GM12878 (cell line): ENCODE data around the gene DHRS1. TPM values are rescaled to one million over a fixed set of nuclear protein-coding genes. Genes with fewer than 3 reads are reported as not detected.

Source experiments
- ATAC-seq: fragments of 200-7000 bp; cut with Tn5 transposase; 3 replicates; pipeline ENCODE4 v1.9.1; 2020; ENCODE audit warnings: mild to moderate bottlenecking, moderate library complexity
- BruUV-seq: library from RNA; stranded (reverse); fragments of 400-500 nt; replicated peaks from 2 replicates; lab custom pipeline; 2021; lab: Mats Ljungman, UMichigan
- CTCF ChIA-PET: fragments of 300-600 bp; sonication (Branson Sonifier 250); formaldehyde crosslinking; extraction: SDS; loops from one replicate; lab custom pipeline; 2021; ENCODE audit warnings: inconsistent platforms; lab: Yijun Ruan, JAX
- POLR2A ChIA-PET: fragments of 350-600 bp; formaldehyde crosslinking; extraction: SDS; loops from one replicate; lab custom pipeline; 2021; ENCODE audit warnings: inconsistent platforms; lab: Charles Lee
- RAD21 ChIA-PET: fragments of 300-600 bp; sonication (Branson Sonifier 250); formaldehyde crosslinking; loops from one replicate; lab custom pipeline; 2023; ENCODE audit warnings: antibody characterized with exemption; ENCODE audit not compliant: unreplicated experiment; lab: Charles Lee
- SMC1A ChIA-PET: fragments of 300-600 bp; sonication (Branson Sonifier 250); formaldehyde crosslinking; loops from one replicate; lab custom pipeline; 2023; ENCODE audit not compliant: unreplicated experiment, uncharacterized antibody; lab: Charles Lee
- DNase-seq: peaks from one replicate; pipeline ENCODE4 v3.0.0-alpha.2; 2011; ENCODE audit warnings: low read depth, low spot score
- FAIRE-seq: peaks from 3 replicates; lab custom pipeline; 2011; peaks lifted over from hg19 to GRCh38; lab: Jason Lieb, UNC
- H2AFZ ChIP-seq: 2 replicates; pipeline ENCODE4 v1.6.0; 2011; ENCODE audit warnings: low read depth, low read length, control low read depth; ENCODE audit not compliant: control insufficient read depth
- H3K27ac ChIP-seq: 2 replicates; pipeline ENCODE4 v1.5.1; 2011; ENCODE audit warnings: control low read depth; ENCODE audit not compliant: control insufficient read depth, insufficient read depth
- H3K27me3 ChIP-seq, 2 experiments: replicated peaks in 1 of 2; 2 replicates each; pipeline versions ENCODE4 v1.6.0 to v1.6.1; 2011; ENCODE audit warnings: low read length in 1 of 2; ENCODE audit not compliant: control insufficient read depth in 2 of 2, insufficient read depth in 2 of 2
- H3K36me3 ChIP-seq, 2 experiments: 2 replicates each; pipeline ENCODE4 v1.5.1; 2011; ENCODE audit warnings: low read length in 1 of 2; ENCODE audit not compliant: control insufficient read depth in 2 of 2, insufficient read depth in 2 of 2
- H3K4me1 ChIP-seq: 2 replicates; pipeline ENCODE4 v1.6.1; 2011; ENCODE audit warnings: mild to moderate bottlenecking, low read length, moderate library complexity, mixed read lengths; ENCODE audit not compliant: control insufficient read depth, insufficient read depth
- H3K4me2 ChIP-seq: 2 replicates; pipeline ENCODE4 v1.6.0; 2011; ENCODE audit warnings: control low read depth; ENCODE audit not compliant: control insufficient read depth, insufficient read depth
- H3K4me3 ChIP-seq: fragments of 200-600 bp; sonication (generic); 2 replicates; pipeline ENCODE4 v1.5.1; 2016
- H3K79me2 ChIP-seq: 2 replicates; pipeline ENCODE4 v1.6.0; 2011; ENCODE audit warnings: low read length; ENCODE audit not compliant: control insufficient read depth, insufficient read depth
- H3K9ac ChIP-seq: 2 replicates; pipeline ENCODE4 v1.8.0; 2011; ENCODE audit warnings: low read length, control low read depth, mixed read lengths; ENCODE audit not compliant: control insufficient read depth, insufficient read depth
- H3K9me3 ChIP-seq: replicated peaks from 3 replicates; pipeline ENCODE4 v1.5.1; 2011; ENCODE audit warnings: mild to moderate bottlenecking, low read length; ENCODE audit not compliant: control insufficient read depth, insufficient read depth
- H4K20me1 ChIP-seq: 2 replicates; pipeline ENCODE4 v1.6.0; 2011; ENCODE audit not compliant: control insufficient read depth, insufficient read depth
- MXI1 ChIP-seq: fragments of 150-350 bp; IDR thresholded peaks from 2 replicates; pipeline ENCODE4 v1.6.1; 2011; ENCODE audit warnings: low read depth, mild to moderate bottlenecking, inconsistent platforms, low read length, improper control_type of control experiment
- NR2C2 ChIP-seq: IDR thresholded peaks from 2 replicates; pipeline ENCODE4 v1.6.1; 2011; ENCODE audit warnings: borderline replicate concordance, low read depth; ENCODE audit not compliant: control insufficient read depth, insufficient read length
- PAX5 ChIP-seq: IDR thresholded peaks from 2 replicates; pipeline ENCODE4 v1.6.1; 2011; ENCODE audit warnings: low read depth, low read length, borderline replicate concordance
- SMARCA5 ChIP-seq: fragments of 450-650 bp; IDR thresholded peaks from 2 replicates; pipeline ENCODE4 v1.6.1; 2017; ENCODE audit warnings: mild to moderate bottlenecking
- ZNF274 ChIP-seq: IDR thresholded peaks from one replicate; pipeline ENCODE4 v1.8.0; 2011; ENCODE audit not compliant: insufficient read length, insufficient read depth
- WGBS: methylation state at CpG from one replicate; pipeline ENCODE4 v1.1.6; 2016; ENCODE audit warnings: low lambda C conversion rate; ENCODE audit not compliant: insufficient replicate concordance, insufficient coverage; ENCODE audit errors: missing lambda C conversion rate; 5-methylcytosine and 5-hydroxymethylcytosine counted together
- in situ Hi-C: fragments of 300-500 bp; cut with MboI; formaldehyde crosslinking; loops from 9 replicates; pipeline ENCODE4 v1.14.3; 2018; ENCODE audit warnings: mixed read lengths
- intact Hi-C: fragments of 100-400 bp; cut with micrococcal nuclease; formaldehyde crosslinking; loops from one replicate; pipeline ENCODE4 v1.14.2; 2022; ENCODE audit not compliant: unreplicated experiment
- polyA plus RNA-seq, 11 experiments: library from polyadenylated mRNA; depleted of rRNA in 4 of 11; unstranded in 6 of 11; stranded (reverse) in 5 of 11; fragments of >200 nt; fragmentation: Nextera tagmentation in 4 of 11; fragmentation: Illumina TruSeq in 1 of 11; extraction: Ambion mirVana in 4 of 11; extraction: Trizol in 1 of 11; gene quantifications; 1 replicate in 1 of 11; 2 replicates in 10 of 11; pipeline versions ENCODE4 v1.2.1 to v1.2.3, GENCODE V29; 2011 to 2016; ENCODE audit warnings: inconsistent platforms in 2 of 11, missing spikeins in 2 of 11, low read depth in 1 of 11
- total RNA-seq, 4 experiments: library from RNA; depleted of rRNA in 3 of 4; stranded (reverse); fragments of >200 nt in 3 of 4; fragmentation: Illumina TruSeq in 1 of 4; extraction: Trizol in 1 of 4; gene quantifications; 2 replicates each; pipeline versions ENCODE4 v1.2.1 to v1.2.3, GENCODE V29; 2013 to 2021
- TF ChIP-seq, protein P1 (sequence below): fragments of 150-350 bp; IDR thresholded peaks from 2 replicates; pipeline ENCODE4 v1.6.1; 2016; ENCODE audit warnings: low read depth, low read length
- TF ChIP-seq, protein P2 (sequence below): fragments of 450-650 bp; IDR thresholded peaks from 2 replicates; pipeline ENCODE4 v1.6.1; 2016; ENCODE audit warnings: mild to moderate bottlenecking, moderate library complexity, borderline replicate concordance
- TF ChIP-seq, protein P3 (sequence below): IDR thresholded peaks from 2 replicates; pipeline ENCODE4 v1.6.1; 2011; ENCODE audit warnings: low read depth, mild to moderate bottlenecking, low read length, moderate library complexity, borderline replicate concordance; ENCODE audit errors: extremely low read depth

DHRS1 gene
- total and polyA plus RNA-seq, 10 of the 15 experiments (the other 5 are each of a cell fraction or from before 2014, with no cell fraction given), result 12.1 to 45.0 (median 25.7) TPM

DNA sequence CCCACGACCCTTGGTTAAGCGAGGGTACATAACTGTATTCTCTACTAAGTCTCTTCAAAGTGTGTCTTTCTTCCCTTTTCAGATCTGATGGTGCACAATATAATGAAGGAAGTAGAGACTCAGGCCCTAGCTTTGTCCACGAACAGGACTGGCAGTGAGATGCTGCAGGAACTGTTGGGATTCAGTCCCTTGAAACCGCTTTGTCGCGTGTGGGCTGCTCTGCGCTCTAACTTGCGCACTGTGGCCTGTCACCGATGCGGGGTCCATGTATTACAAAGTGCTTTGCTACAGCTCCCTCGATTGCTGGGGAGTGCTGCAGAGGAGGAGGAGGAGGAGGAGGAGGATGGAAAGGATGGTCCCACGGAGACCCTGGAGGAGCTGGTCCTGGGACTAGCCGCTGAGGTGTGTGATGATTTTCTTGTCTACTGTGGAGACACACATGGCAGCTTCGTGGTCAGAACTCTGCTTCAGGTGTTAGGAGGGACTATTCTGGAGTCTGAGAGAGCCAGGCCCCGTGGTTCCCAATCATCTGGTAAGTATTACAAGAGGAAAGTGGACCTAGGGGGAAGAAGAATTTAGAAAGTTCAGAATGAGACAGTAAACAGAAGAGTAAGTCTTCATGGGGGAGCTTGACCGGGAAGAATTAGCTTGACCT, 873 bp upstream of the DHRS1 start (continued):
- TF ChIP-seq, protein P1, sequence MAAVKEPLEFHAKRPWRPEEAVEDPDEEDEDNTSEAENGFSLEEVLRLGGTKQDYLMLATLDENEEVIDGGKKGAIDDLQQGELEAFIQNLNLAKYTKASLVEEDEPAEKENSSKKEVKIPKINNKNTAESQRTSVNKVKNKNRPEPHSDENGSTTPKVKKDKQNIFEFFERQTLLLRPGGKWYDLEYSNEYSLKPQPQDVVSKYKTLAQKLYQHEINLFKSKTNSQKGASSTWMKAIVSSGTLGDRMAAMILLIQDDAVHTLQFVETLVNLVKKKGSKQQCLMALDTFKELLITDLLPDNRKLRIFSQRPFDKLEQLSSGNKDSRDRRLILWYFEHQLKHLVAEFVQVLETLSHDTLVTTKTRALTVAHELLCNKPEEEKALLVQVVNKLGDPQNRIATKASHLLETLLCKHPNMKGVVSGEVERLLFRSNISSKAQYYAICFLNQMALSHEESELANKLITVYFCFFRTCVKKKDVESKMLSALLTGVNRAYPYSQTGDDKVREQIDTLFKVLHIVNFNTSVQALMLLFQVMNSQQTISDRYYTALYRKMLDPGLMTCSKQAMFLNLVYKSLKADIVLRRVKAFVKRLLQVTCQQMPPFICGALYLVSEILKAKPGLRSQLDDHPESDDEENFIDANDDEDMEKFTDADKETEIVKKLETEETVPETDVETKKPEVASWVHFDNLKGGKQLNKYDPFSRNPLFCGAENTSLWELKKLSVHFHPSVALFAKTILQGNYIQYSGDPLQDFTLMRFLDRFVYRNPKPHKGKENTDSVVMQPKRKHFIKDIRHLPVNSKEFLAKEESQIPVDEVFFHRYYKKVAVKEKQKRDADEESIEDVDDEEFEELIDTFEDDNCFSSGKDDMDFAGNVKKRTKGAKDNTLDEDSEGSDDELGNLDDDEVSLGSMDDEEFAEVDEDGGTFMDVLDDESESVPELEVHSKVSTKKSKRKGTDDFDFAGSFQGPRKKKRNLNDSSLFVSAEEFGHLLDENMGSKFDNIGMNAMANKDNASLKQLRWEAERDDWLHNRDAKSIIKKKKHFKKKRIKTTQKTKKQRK, result no peak
- no peak for TF ChIP-seq NR2C2
- TF ChIP-seq SMARCA5, result no peak
- no peak for TF ChIP-seq PAX5
- no peak for TF ChIP-seq ZNF274
- TF ChIP-seq MXI1, result no peak

DNA sequence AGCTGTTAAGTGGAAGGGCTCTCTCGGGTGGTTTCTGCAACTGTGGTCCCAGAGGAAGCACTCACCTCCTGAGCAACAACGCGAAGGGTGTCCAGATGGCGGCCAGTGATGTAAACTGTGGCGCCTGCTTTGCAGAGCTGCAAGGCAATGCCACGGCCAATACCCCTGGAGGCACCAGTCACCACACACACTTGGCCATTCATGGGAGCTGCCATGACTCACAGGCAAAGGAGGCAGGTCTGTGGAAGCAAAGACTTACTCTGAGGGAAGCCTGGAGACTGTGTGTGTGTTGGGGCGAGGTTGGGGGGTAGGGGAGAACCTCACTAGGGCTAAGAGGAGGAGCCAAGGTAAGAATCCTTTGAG, 707 bp downstream of the DHRS1 start:
- H3K9ac ChIP-seq, result peak overlapping the region; percentile 74
- no peak for FAIRE-seq
- in situ Hi-C loops (loop anchor here (5.0 kb wide), 1 partner anchor 57 kb away; the partner anchor contains the start of gene TINF2), intact Hi-C loops (loop anchor here (5.0 kb wide), 2 partner anchors 152 to 207 kb away; partner anchors contain the start of genes PCK2, PSME2 and RNF31)
- no peak overlapping the region for H2AFZ ChIP-seq
- H3K9me3 ChIP-seq, result no peaks in the 10 kb centered on the region
- H3K79me2 ChIP-seq, result peaks cover 23% of the 10 kb centered on the region
- H3K27me3 ChIP-seq, result no peaks in the 10 kb centered on the region
- ChIA-PET CTCF (interaction anchor here (0.7 to 13.4 kb wide), 10 partner anchors 9 to 241 kb away, joined by 3 to 368 read pairs (median 18); partner anchors contain the start of genes CIDEB, LTB4R, LTB4R2 and MDP1), POLR2A (interaction anchor here (1.1 to 9.0 kb wide), 7 partner anchors 9 to 138 kb away, joined by 3 to 118 read pairs (median 7); partner anchors contain the start of genes CIDEB, IRF9, MDP1 and TINF2), SMC1A (interaction anchor here (1.0 to 10.1 kb wide), 10 partner anchors 8 to 190 kb away, joined by 3 to 201 read pairs (median 16); partner anchors contain the start of genes CIDEB, IRF9, MDP1 and RABGGTA), RAD21 (interaction anchor here (1.0 to 7.8 kb wide), 10 partner anchors 9 to 241 kb away, joined by 3 to 231 read pairs (median 5); partner anchors contain the start of genes CIDEB, IPO4, RABGGTA and TINF2)
- peak overlapping the region; percentile 51 for H3K27ac ChIP-seq
- ATAC-seq, result peak; percentile 5; the same call in 2 of the 3 replicates
- peak overlapping the region; percentile 96 for H3K4me3 ChIP-seq
- TF ChIP-seq, protein P2, sequence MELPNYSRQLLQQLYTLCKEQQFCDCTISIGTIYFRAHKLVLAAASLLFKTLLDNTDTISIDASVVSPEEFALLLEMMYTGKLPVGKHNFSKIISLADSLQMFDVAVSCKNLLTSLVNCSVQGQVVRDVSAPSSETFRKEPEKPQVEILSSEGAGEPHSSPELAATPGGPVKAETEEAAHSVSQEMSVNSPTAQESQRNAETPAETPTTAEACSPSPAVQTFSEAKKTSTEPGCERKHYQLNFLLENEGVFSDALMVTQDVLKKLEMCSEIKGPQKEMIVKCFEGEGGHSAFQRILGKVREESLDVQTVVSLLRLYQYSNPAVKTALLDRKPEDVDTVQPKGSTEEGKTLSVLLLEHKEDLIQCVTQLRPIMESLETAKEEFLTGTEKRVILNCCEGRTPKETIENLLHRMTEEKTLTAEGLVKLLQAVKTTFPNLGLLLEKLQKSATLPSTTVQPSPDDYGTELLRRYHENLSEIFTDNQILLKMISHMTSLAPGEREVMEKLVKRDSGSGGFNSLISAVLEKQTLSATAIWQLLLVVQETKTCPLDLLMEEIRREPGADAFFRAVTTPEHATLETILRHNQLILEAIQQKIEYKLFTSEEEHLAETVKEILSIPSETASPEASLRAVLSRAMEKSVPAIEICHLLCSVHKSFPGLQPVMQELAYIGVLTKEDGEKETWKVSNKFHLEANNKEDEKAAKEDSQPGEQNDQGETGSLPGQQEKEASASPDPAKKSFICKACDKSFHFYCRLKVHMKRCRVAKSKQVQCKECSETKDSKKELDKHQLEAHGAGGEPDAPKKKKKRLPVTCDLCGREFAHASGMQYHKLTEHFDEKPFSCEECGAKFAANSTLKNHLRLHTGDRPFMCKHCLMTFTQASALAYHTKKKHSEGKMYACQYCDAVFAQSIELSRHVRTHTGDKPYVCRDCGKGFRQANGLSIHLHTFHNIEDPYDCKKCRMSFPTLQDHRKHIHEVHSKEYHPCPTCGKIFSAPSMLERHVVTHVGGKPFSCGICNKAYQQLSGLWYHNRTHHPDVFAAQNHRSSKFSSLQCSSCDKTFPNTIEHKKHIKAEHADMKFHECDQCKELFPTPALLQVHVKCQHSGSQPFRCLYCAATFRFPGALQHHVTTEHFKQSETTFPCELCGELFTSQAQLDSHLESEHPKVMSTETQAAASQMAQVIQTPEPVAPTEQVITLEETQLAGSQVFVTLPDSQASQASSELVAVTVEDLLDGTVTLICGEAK, result no peak
- TF ChIP-seq, protein P3, sequence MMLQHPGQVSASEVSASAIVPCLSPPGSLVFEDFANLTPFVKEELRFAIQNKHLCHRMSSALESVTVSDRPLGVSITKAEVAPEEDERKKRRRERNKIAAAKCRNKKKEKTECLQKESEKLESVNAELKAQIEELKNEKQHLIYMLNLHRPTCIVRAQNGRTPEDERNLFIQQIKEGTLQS, result no peak
- peaks cover 25% of the 10 kb centered on the region for H3K4me1 ChIP-seq
- 24% methylated on average over 7 of the region's 7 CpGs for WGBS
- no peak for DNase-seq
- H4K20me1 ChIP-seq, result no peaks in the 10 kb centered on the region
- H3K36me3 ChIP-seq, result peaks cover 10 to 30% of the 10 kb centered on the region in 2 experiments
- H3K4me2 ChIP-seq, result peak overlapping the region; percentile 92
- BruUV-seq, result no TSS peak
